Lower lobe of right lung (tissue), 2 donors: ENCODE data around the gene CD99. TPM values are rescaled to one million over a fixed set of nuclear protein-coding genes. Genes with fewer than 3 reads are reported as not detected.

ENCODE experiments used
- ATAC-seq, 2 donors: fragments of 200-7000 bp; cut with Tn5 transposase; one replicate each; pipeline ENCODE4 v1.9.1; 2020 to 2022; ENCODE audit warnings: mild to moderate bottlenecking in 2 of 2, moderate library complexity in 2 of 2
- DNase-seq: peaks from one replicate; pipeline ENCODE4 v3.0.0-alpha.2; 2020
- H3K27ac ChIP-seq: fragments of 200-600 bp; one replicate; pipeline ENCODE4 v1.8.0; 2022
- H3K27me3 ChIP-seq: fragments of 200-600 bp; one replicate; pipeline ENCODE4 v1.8.0; 2022; ENCODE audit warnings: low read depth
- H3K36me3 ChIP-seq: fragments of 200-600 bp; one replicate; pipeline ENCODE4 v1.8.0; 2022; ENCODE audit warnings: mild to moderate bottlenecking
- H3K4me1 ChIP-seq: fragments of 200-600 bp; one replicate; pipeline ENCODE4 v1.8.0; 2022
- H3K4me3 ChIP-seq: fragments of 200-600 bp; one replicate; pipeline ENCODE4 v1.8.0; 2022; ENCODE audit warnings: mild to moderate bottlenecking
- H3K9me3 ChIP-seq: fragments of 200-600 bp; one replicate; pipeline ENCODE4 v1.8.0; 2022
- CTCF ChIP-seq: fragments of 200-600 bp; IDR thresholded peaks from one replicate; pipeline ENCODE4 v1.8.0; 2022; ENCODE audit warnings: antibody characterized with exemption, mild to moderate bottlenecking
- intact Hi-C: fragments of 100-400 bp; cut with DNase I; formaldehyde crosslinking; loops from one replicate; pipeline ENCODE4 v1.11.0; 2022
- total RNA-seq: library from RNA; stranded (reverse); fragmentation: NEBNext Ultra II Directional; extraction: Animal tissue kit (Norgen Biotek cat#: 25700); gene quantifications from one replicate; pipeline ENCODE4 v1.2.1, GENCODE V29; 2021
- donor health status: DM: no; HTN: yes; CAD: no; lungs with severe emphysema.

CD99 gene
- total RNA-seq, 1 donor from 2014 or later: 249 TPM

GRCh38 chrX:2692221-2693112 lies 1.4 kb downstream of the CD99 start:
- DNase-seq: peak; percentile 62

GRCh38 chrX:2693113-2694002 lies 2.3 kb downstream of the CD99 start:
- no peak for TF ChIP-seq CTCF

More at GRCh38 chrX:2692221-2693112, 1.4 kb downstream of the CD99 start:
- H3K9me3 ChIP-seq: no peaks in the 10 kb centered on the region
- H3K36me3 ChIP-seq: no peaks in the 10 kb centered on the region
- peaks cover 50% of the 10 kb centered on the region for H3K4me1 ChIP-seq
- no peaks in the 10 kb centered on the region for H3K27me3 ChIP-seq
- peak overlapping the region; percentile 90 for H3K27ac ChIP-seq
- peak overlapping the region; percentile 96 for H3K4me3 ChIP-seq
- ATAC-seq: peak in 1 of 2 donors; percentile 38
- intact Hi-C loops: no loop called here
- no peak for TF ChIP-seq CTCF

GRCh38 chrX:2694914-2695267 lies 3.8 kb downstream of the CD99 start:
- ATAC-seq (no peak), DNase-seq (no peak)
- Histone ChIP-seq H3K4me3 (peak overlapping the region; percentile 96), H3K36me3 (no peaks in the 10 kb centered on the region), H3K27me3 (no peaks in the 10 kb centered on the region), H3K27ac (peak overlapping the region; percentile 34), H3K9me3 (no peaks in the 10 kb centered on the region), H3K4me1 (peaks cover 71% of the 10 kb centered on the region)
- TF ChIP-seq CTCF: no peak
- intact Hi-C loops: no loop called here

More at GRCh38 chrX:2693113-2694002, 2.3 kb downstream of the CD99 start:
- ATAC-seq: no peak
- no peaks in the 10 kb centered on the region for H3K27me3 ChIP-seq
- H3K27ac ChIP-seq: peak overlapping the region; percentile 90
- H3K9me3 ChIP-seq: no peaks in the 10 kb centered on the region
- H3K4me1 ChIP-seq: peaks cover 59% of the 10 kb centered on the region
- intact Hi-C loops: no loop called here
- no peaks in the 10 kb centered on the region for H3K36me3 ChIP-seq
- peak overlapping the region; percentile 96 for H3K4me3 ChIP-seq
- DNase-seq: no peak

GRCh38 chrX:2696698-2697215 lies 5.7 kb downstream of the CD99 start:
- no peak for TF ChIP-seq CTCF
- Histone ChIP-seq H3K27ac (peak overlapping the region; percentile 76), H3K4me1 (peaks cover 80% of the 10 kb centered on the region), H3K9me3 (no peaks in the 10 kb centered on the region), H3K27me3 (no peaks in the 10 kb centered on the region), H3K36me3 (no peaks in the 10 kb centered on the region), H3K4me3 (peak overlapping the region; percentile 22)
- intact Hi-C loops: no loop called here
- no peak for DNase-seq
- peak; percentile 58 to 76 for ATAC-seq

GRCh38 chrX:2697306-2697705 lies 6.2 kb downstream of the CD99 start:
- Histone ChIP-seq H3K4me3 (peak overlapping the region; percentile 22), H3K9me3 (no peaks in the 10 kb centered on the region), H3K4me1 (peaks cover 83% of the 10 kb centered on the region), H3K27ac (peak overlapping the region; percentile 76), H3K36me3 (no peaks in the 10 kb centered on the region), H3K27me3 (no peaks in the 10 kb centered on the region)
- DNase-seq (no peak), ATAC-seq (no peak)
- TF ChIP-seq CTCF: no peak
- intact Hi-C loops: no loop called here
